GM21390 (cell line): ENCODE measurements around the gene REV3L.
"Not testable (repeated sequence)": the region's sequence is repeated elsewhere in the genome, so short reads cannot be mapped to it uniquely, and the experiment has no call there.

ENCODE experiments used
- ATAC-seq: cut with Tn5 transposase; IDR thresholded peaks from one replicate; pipeline ENCODE4 v1.9.1; 2021; ENCODE audit not compliant: unreplicated experiment

Gene REV3L, protein sequence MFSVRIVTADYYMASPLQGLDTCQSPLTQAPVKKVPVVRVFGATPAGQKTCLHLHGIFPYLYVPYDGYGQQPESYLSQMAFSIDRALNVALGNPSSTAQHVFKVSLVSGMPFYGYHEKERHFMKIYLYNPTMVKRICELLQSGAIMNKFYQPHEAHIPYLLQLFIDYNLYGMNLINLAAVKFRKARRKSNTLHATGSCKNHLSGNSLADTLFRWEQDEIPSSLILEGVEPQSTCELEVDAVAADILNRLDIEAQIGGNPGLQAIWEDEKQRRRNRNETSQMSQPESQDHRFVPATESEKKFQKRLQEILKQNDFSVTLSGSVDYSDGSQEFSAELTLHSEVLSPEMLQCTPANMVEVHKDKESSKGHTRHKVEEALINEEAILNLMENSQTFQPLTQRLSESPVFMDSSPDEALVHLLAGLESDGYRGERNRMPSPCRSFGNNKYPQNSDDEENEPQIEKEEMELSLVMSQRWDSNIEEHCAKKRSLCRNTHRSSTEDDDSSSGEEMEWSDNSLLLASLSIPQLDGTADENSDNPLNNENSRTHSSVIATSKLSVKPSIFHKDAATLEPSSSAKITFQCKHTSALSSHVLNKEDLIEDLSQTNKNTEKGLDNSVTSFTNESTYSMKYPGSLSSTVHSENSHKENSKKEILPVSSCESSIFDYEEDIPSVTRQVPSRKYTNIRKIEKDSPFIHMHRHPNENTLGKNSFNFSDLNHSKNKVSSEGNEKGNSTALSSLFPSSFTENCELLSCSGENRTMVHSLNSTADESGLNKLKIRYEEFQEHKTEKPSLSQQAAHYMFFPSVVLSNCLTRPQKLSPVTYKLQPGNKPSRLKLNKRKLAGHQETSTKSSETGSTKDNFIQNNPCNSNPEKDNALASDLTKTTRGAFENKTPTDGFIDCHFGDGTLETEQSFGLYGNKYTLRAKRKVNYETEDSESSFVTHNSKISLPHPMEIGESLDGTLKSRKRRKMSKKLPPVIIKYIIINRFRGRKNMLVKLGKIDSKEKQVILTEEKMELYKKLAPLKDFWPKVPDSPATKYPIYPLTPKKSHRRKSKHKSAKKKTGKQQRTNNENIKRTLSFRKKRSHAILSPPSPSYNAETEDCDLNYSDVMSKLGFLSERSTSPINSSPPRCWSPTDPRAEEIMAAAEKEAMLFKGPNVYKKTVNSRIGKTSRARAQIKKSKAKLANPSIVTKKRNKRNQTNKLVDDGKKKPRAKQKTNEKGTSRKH (N-terminal part only)

DNA sequence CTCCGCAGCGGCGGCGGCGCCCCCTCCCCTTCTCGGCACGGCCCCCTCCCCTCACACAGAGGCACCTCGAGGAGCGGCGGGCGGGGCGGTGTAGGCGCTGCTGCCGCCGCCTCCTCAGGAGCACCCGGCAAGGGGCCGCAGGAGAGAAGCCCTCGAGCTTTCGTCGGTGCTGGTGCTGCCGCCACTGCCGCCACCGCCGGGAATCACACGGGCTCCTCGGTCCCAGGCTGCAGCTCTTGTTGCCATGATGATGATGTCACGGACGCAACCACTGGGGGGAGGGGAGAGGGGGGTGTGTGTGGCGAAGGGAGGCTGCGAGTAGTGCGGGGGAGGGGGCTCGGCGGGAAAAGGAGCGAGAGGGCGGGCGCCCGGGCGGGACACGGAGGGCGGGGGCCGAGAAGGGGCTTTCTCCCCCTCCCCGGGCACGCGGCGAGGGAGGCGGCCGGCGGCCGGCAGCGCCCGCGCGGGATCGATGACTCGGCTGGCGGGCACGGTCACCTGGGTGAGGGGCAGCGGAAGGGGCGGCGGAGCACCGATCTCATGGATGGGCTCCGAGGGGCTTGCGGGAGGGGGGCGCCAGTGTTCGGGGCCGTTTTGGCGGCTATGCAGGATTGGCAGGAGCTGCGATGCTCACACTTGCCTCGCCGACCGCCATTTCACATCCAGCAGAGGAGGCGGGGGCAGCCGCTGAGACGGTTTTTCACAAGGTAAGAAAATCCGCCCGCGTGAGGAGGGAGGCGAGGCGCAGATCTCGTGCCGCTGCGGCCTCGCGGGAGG is at the start of gene REV3L:
TSS of gene REV3L (minus strand) at position 260 of the 777 bp plus-strand sequence. CDS start 330 bp downstream, outside the sequence.
- ATAC-seq, result peak; percentile 27

DNA sequence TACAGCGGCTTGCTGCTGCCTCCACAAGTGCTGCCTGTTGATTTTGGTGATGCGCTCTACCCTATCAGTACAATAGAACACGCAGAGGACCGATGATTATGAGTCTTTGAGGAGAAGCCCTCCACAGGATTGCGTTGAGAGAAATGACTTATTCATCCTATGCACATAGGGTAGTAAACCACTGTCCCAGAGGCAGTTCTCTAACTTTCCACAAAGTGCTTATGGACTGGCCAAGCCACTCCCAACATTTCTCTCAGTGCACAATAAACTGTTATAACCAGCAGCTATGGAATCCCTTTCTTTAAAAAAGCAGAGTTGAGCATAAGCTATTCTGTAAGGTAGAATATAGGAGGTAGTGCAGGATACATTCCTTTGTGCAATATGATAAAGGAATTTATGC is 48.2 kb upstream of the REV3L start:
- no peak for ATAC-seq

DNA sequence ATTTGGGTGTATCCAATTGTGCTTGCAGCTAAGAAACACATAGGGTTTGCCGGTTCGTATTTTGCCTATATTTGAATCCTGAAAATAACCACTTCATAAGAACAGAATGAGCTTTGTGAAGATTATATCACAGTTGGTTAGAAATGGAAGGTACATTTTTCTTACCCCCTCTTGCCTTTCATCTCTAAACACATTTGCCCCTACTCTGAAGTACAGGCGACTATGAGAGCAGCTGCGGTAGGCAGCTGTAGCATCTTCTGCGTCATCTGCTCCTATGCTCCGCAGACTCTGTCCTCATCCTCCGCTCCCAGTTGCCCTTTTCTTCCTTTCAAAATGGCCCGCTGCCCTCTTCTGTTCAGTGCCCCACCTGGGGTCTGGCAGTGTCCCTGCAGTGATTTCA is 47.6 kb upstream of the REV3L start:
- no peak for ATAC-seq

DNA sequence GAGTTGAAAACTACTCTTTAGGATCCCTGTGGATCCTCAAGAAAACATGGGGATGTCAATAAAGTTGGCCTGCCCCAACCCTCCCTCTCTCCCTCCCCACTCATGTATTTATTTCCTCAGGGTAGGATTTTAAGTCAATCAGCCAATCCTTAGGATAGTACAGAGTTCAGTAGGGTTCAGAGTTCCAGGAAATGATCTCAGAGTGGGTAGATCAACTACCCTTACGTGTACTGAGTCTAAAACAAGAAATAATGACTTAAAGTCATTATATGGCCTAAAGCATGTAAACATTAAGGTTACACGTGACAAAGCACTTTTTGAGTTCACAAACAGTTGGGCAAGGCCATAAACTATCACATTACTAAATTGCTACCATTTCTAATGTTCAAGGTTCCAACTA is 47.2 kb upstream of the REV3L start:
- ATAC-seq, result no peak

DNA sequence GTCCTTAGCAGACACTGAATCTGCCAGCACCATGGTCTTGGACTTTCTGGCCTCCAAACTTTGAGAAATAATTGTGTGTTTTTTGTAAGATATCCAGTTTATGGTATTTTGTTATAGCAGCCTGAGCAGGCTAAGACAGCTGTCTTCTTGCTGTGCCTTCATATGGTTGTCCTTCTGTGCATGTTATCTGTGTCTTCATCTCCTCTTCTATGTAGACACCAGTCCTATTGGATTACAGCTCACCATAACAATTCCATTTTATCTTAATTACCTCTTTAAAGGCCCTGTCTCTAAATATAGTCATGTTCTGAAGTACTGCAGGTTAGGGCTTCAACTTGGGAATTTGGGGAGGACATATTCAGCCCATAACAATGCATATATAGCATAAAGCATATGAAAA is 44.3 kb upstream of the REV3L start:
- no peak for ATAC-seq

DNA sequence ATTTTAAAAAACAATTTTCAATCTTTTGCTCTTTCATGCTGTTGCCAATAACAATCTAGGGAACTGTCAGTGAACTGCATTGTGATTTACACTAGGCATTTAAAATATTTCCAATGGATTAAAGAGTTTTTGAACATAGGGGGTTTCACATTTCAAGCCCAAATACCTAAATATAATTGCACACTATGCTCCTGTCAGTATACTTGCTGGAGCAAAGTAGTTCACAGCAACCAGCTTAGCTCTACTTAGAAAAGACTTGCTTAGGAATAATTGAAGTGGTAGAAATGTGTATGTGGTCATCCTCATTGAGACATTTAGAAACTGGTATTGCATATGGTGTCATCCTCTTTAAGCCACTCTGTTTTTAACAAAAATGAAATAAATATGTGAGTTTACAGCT is 41.7 kb upstream of the REV3L start:
- ATAC-seq, result no peak

DNA sequence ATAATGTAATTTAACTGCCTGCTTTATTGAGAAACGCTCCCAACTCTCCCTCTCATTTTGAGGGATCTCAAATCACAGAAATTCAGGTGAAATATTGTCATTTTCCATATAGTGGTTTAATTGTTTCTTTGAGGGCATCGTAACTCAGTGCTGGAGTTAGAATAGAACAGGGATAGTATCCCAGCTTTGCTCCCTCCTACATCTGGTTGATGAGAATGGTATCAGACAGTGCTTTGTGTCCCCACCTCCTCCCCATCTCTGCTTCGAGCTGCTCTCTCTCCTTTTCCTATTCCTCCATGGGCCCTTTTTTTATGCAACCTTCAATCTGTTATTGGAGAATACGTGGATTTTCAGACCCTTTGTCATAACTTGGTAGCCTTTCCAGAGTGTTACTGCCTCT is 41.2 kb upstream of the REV3L start:
- no peak for ATAC-seq

DNA sequence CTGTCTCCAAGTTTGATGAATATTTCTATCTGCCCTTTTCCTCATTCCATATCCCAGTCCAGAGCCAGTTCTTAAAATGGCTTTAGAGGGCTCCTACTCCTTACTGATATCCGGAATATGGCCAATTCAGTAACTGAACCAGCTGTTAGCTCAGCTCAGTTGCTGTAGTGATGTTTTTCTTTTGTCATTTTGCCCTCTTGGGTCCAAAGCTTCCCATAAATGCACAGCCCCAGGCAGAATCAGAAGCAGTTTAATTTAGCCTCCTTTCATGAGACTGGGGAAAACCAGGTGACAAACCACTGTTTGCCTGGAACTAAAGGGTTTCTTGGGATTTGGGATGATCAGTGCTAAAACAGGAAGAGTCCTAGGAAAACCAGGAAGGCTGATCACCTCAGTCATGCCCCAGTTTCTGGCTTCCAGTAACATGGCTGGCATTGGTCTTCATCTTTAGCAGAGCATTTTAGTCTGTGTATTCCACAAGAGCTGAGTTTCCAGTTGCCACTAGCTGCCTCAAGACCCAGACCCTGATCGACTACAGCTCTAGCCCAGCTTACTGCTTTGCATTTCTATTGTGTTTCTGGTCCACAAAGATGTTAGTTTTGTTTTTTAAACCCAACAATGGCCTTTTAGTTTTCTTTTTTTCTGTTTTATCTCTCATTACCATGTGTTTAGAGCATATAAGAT is 40.6 kb upstream of the REV3L start:
- no peak for ATAC-seq

DNA sequence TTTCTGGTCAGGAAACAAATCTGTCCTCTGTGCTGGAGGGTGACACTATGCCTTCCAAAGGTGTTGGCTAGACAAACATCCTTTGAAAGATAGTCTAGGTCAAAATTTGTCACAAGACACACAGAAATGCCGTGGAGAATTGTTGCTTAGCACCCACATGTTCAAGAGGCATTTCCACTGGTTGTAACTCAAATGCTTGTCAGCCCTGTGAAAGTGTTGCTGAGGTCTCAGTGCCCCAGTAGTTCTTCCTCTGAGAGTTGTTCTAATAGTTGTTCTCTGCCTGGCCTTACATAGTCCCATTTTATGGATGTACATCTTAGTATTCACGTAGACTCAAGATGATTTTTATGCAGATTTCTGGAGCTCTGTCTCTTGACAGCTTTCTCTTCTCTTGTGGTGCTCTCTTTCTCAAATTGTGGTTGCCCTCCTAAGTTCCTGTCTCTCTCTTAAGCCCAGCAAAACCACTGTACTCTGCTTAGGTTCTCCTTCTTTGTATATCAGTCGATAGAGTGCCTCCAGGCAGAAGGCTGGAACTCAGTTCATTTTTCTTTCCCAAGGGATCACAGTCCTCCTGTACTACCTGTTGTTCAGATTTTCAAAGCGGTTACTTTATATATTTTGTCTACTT is 39.5 kb upstream of the REV3L start:
- ATAC-seq, result no peak

DNA sequence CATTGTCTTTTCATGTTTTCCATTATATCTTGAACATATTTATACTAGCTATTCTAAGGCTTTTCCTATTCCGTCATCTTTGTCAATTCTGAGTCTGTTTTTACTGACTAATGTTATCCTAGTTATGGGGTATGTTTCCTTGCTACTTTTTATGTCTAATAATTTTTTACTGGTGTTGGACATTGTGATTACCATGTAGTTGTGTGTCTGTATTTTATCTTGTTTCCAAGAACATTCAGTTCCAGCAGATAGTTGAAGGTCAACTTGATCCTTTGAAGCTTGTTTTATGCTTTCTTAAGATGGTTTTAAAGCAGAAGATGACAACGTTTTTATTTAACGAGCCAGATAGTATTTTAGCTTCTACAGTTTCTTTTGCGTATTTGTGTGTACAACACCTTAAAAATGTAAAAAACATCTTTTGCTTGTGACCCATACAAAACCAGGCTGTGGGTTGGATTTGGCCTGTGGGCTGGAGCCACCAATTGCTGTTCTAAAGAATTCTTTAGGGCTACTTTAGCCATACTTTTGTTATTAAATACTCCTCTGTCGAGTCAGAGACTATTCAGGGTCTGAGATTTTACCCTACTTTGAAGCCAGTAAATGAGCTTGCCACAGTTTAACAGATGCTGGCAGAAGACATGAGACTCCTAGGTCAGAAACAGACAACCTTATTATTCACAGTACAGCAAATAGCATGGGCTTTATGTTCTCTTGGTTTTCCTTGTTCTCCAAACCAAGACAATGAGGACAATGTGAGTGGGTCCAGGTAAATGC is 38.7 kb upstream of the REV3L start:
- no peak for ATAC-seq

DNA sequence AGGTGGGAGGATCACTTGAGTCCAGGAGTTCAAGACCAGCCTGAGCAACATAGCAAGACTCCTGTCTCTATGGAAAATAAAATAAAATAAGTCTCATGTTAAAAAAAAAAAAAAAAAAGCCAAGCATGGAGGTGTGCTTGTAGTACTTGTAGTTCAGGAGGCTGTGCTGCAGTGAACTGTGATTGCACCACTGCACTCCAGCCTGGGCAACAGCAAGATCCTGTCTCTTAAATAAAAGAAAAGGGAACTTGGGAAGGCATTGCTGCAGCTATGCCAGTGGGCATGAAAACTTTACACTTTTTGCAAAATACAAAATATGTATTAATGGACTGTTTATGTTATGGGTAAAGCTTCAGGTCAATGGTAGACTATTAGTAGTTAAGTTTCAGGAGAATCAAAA is 37.5 kb upstream of the REV3L start:
- ATAC-seq, result no peak

DNA sequence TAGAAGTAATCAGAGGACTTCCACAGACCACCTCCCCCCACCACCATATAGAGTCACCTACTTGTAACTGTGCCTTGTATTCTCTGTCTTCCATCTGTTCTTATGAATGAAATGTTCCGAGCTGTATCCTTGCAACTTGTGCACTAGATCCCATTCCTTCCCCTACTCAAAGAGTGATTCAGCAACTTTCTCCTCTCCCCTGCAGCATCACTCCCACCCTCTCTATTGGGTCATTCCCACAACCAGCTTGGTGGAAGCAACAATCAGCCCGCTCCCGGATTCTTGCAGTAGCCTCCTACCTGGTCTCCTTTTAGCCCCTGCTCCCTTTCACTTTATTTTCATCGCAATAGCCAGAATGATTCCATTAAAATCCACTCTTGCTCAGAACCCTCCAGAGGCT is 34.9 kb upstream of the REV3L start:
- no peak for ATAC-seq

DNA sequence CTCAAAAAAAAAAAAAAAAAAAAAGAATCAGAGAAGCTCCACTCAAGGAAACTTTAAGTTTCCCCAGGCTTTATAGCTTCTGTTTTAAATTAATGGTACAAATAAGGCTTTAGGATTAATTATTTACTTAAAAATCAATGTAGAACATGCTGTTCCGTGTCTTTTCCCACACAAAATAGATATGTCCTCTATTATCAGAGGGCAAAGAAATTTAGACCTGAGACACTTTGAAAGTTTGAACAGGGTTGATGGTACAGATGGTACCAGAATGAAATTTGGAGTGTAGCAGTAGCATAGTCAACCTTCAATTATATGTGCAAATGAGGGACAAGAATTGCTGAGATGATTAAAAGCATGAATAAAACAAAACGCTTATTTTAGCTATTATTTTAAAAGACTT is 32.2 kb upstream of the REV3L start:
- no peak for ATAC-seq

DNA sequence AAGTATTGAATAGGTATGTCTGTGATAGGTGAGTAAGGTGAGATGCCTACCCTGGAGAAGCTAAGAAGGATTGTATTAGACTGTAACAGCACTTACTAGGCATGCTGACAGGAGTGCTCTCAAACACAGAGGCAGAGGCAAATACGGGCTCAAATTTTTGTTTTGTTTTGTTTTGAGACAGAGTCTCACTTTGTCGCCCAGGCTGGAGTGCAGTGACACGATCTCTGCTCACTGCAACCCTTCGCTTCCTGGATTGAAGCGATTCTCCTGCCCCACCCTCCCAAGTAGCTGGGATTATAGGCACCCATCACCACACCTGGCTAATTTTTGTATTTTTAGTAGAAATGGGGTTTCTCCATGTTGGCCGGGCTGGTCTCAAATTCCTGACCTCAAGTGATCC is 31.5 kb upstream of the REV3L start:
- not testable (repeated sequence) for ATAC-seq

DNA sequence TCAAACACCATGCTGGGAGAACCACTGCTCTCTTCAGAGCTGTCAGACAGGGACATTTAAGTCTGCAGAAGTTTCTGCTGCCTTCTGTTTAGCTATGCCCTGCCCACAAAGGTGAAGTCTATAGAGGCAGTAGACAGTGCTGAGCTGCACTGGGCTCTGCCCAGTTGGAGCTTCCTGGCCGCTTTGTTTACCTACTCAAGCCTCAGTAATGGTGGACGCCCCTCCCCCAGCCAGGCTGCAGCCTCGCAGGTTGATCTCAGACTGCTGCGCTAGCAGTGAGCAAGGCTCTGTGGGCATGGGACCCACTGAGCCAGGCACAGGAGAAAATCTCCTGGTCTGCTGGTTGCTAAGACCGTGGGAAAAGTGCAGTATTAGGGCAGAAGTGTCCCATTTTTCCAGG is 24.2 kb upstream of the REV3L start:
- ATAC-seq, result not testable (repeated sequence)

DNA sequence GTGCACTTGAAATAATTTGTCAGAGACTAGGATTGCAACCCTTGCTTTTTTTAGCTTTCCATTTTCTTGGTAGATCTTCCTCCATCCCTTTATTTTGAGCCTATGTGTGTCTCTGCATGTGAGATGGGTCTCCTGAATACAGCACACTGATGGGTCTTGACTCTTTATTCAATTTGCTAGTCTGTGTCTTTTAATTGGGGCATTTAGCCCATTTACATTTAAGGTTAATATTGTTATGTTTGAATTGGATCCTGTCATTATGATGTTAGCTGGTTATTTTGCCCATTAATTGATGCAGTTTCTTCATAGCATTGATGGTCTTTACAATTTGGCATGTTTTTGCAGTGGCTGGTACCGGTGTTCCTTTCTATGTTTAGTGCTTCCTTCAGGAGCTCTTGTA is 22.5 kb upstream of the REV3L start:
- ATAC-seq, result not testable (repeated sequence)

DNA sequence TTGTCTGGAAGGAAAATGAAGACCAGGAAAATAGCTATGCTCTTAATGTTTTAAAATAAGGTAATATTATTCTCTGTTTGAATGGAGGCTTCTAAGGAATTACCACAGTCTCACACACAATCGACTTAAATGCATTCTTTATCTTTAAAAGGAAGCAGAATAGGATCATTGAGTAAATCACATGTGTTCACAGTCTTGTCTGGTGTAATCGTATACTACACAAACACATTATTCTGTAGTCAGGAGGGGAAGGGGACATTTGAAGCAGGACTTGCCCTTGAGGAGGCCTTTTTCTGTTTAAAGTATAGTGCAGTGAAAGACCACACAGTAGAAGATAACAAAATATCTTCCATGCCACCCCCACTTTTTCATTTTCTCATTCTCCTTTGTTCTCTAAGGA is 20.6 kb upstream of the REV3L start:
- ATAC-seq, result no peak

DNA sequence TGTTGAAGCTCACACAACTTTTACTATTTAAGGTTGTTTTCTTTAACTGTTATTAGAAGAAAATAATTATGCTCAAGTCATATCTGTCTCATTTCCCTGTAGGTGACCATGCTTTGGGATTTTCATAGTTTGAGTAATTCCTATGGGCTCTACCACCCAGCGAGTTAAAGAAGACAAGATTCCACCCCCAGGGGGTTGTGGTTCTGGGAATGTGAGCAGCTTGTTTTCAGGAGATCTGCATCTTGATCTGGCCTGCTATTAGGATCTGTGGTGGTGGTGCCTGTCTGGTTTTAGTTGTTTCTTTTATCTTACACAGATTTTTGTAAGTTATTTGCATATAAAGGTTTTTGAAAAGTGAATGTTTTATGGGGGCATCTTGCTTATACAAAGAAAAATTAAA is 20.2 kb upstream of the REV3L start:
- ATAC-seq, result no peak

DNA sequence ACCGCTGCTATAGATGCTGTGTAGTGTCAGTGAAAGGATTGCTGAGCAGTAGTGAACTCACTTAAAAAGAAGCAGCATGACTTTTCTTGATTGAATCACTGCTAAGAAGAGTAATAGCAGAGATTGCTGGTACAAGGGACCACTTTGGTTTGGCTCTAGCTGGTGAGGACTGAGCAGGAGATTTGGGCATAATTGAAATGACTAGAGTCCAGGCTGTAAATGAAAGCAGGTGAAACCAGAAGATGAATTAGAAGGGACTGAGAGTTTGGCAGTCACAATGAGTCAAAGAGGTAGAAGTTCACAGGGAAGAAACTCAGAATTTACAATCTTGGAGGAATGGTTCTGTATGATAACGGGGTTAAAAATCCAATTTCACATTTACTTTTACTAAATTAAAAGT is 19.1 kb upstream of the REV3L start:
- no peak for ATAC-seq
